ENCODE measurements around the gene PPIG. TPM values are rescaled to one million over a fixed set of nuclear protein-coding genes. Genes with fewer than 3 reads are reported as not detected.
A peak's percentile ranks its signal among the peaks of the same experiment; 100 is the strongest.
"Not testable (repeated sequence)": the region's sequence is repeated elsewhere in the genome, so short reads cannot be mapped to it uniquely, and the experiment has no call there.

Gene PPIG
- total RNA-seq, 3 donors from 2014 or later (not counting 1 experiment from before 2014, with no cell fraction given) = 42.2 to 58.3 (median 56.1) TPM

DNA sequence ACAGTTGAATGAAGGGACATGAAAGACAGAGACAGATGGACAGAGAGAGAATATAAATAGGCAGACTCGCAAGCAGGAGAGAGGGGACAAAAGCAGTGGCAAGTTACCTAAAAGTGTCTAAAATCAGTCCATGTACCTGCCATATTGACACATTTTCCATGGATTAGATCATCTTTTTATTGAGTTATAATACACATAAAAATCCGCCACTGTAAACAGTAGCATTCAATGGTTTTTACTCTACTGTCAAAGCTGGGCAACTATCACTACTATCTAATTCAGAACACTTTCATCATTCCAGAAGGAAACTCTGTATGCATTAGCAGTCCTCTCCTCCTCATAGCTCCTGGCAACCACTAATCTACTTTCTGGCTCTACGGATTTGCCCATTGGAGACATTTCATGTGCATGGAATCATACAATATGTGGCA lies 100.0 kb downstream of the PPIG start:
- Mint-ChIP-seq H3K9me3 (no peaks in the 10 kb centered on the region), H3K4me3 (no peak overlapping the region), H3K36me3 (no peaks in the 10 kb centered on the region), H3K27me3 (ENCODE audit: low read depth in 2 of 2) (peaks cover 8 to 13% of the 10 kb centered on the region in 2 donors), H3K27ac (peak overlapping the region in 1 of 2 donors; percentile 76), H3K4me1 (peaks cover 13 to 25% of the 10 kb centered on the region in 2 donors)
- TF ChIP-seq, protein P1, sequence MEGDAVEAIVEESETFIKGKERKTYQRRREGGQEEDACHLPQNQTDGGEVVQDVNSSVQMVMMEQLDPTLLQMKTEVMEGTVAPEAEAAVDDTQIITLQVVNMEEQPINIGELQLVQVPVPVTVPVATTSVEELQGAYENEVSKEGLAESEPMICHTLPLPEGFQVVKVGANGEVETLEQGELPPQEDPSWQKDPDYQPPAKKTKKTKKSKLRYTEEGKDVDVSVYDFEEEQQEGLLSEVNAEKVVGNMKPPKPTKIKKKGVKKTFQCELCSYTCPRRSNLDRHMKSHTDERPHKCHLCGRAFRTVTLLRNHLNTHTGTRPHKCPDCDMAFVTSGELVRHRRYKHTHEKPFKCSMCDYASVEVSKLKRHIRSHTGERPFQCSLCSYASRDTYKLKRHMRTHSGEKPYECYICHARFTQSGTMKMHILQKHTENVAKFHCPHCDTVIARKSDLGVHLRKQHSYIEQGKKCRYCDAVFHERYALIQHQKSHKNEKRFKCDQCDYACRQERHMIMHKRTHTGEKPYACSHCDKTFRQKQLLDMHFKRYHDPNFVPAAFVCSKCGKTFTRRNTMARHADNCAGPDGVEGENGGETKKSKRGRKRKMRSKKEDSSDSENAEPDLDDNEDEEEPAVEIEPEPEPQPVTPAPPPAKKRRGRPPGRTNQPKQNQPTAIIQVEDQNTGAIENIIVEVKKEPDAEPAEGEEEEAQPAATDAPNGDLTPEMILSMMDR (IDR thresholded peaks at IDR 0.05) = no peak
- Histone ChIP-seq H3K27ac (ENCODE audit: low read length) (peak overlapping the region; percentile 77), H3K4me3 (ENCODE audit: low read length) (no peak overlapping the region), H3K4me1 (ENCODE audit: control insufficient read depth, insufficient read depth, low read length) (peaks cover 12% of the 10 kb centered on the region), H3K9me3 (ENCODE audit: control insufficient read depth, insufficient read depth, low read length) (no peaks in the 10 kb centered on the region), H3K36me3 (ENCODE audit: control insufficient read depth, insufficient read depth, low read length) (no peaks in the 10 kb centered on the region), H3K27me3 (ENCODE audit: control insufficient read depth, insufficient read depth, low read length) (no peaks in the 10 kb centered on the region)
- 95% methylated on average over 3 of the region's 3 CpGs for WGBS (ENCODE audit: insufficient coverage)
- no peak for DNase-seq
- no peak for ATAC-seq
- intact Hi-C loops (cut with micrococcal nuclease) = no loop called here

DNA sequence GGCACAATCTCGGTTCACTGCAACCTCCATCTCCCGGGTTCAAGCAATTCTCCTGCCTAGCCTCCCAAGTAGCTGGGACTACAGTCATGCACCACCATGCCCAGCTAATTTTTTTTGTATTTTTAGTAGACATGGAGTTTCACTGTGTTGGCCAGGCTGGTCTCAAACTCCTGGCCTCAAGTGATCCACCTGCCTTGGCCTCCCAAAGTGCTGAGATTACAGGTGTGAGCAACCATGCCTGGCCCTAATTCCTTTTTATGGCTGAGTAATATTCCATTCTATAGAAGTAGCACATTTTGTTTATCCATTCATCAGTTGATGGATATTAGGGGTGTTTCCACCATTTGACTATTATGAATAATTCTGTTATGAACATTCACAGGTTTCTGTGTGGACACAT lies 100.6 kb downstream of the PPIG start:
- H3K4me3 Mint-ChIP-seq; ATAC-seq; H3K27ac Mint-ChIP-seq; intact Hi-C loops (cut with micrococcal nuclease); H3K9me3 Mint-ChIP-seq; H3K9me3 ChIP-seq (ENCODE audit: control insufficient read depth, insufficient read depth, low read length); H3K4me3 ChIP-seq (ENCODE audit: low read length); H3K36me3 ChIP-seq (ENCODE audit: control insufficient read depth, insufficient read depth, low read length); H3K36me3 Mint-ChIP-seq; H3K27me3 ChIP-seq (ENCODE audit: control insufficient read depth, insufficient read depth, low read length); DNase-seq; H3K27ac ChIP-seq (ENCODE audit: low read length): not testable (repeated sequence)
- WGBS (ENCODE audit: insufficient coverage) = 100% methylated on average over 1 of the region's 2 CpGs
- H3K4me1 ChIP-seq (ENCODE audit: control insufficient read depth, insufficient read depth, low read length) = peaks cover 12% of the 10 kb centered on the region
- Mint-ChIP-seq H3K27me3 (ENCODE audit: low read depth in 2 of 2) (peaks cover 8 to 13% of the 10 kb centered on the region in 2 donors), H3K4me1 (peaks cover 13 to 25% of the 10 kb centered on the region in 2 donors)

DNA sequence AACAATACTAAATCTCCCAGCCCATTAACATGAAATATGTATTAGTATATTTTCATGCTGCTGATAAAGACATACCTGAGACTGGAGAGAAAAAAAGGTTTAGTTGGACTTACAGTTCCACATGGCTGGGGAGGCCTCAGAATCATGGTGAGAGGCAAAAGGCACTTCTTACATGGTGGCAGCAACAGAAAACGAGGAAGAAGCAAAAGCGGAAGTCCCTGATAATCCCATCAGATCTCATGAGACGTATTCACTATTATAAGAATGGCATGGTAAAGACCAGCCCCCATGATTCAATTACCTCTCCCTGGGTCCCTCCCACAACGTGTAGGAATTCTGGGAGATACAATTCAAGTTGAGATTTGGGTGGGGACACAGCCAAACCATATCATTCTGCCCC lies 102.7 kb downstream of the PPIG start:
- H3K4me1 ChIP-seq (ENCODE audit: control insufficient read depth, insufficient read depth, low read length) = peaks cover 12% of the 10 kb centered on the region
- H3K4me3 ChIP-seq (ENCODE audit: low read length); ATAC-seq; H3K36me3 ChIP-seq (ENCODE audit: control insufficient read depth, insufficient read depth, low read length); H3K9me3 ChIP-seq (ENCODE audit: control insufficient read depth, insufficient read depth, low read length); intact Hi-C loops (cut with micrococcal nuclease); H3K27ac ChIP-seq (ENCODE audit: low read length); DNase-seq; H3K9me3 Mint-ChIP-seq; H3K27me3 ChIP-seq (ENCODE audit: control insufficient read depth, insufficient read depth, low read length); H3K4me3 Mint-ChIP-seq; H3K27ac Mint-ChIP-seq: not testable (repeated sequence)
- 97% methylated on average over 3 of the region's 4 CpGs for WGBS (ENCODE audit: insufficient coverage)
- Mint-ChIP-seq H3K27me3 (ENCODE audit: low read depth in 2 of 2) (peaks cover 17 to 20% of the 10 kb centered on the region in 2 donors), H3K36me3 (peaks cover 13% of the 10 kb centered on the region), H3K4me1 (peaks cover 13 to 25% of the 10 kb centered on the region in 2 donors)

DNA sequence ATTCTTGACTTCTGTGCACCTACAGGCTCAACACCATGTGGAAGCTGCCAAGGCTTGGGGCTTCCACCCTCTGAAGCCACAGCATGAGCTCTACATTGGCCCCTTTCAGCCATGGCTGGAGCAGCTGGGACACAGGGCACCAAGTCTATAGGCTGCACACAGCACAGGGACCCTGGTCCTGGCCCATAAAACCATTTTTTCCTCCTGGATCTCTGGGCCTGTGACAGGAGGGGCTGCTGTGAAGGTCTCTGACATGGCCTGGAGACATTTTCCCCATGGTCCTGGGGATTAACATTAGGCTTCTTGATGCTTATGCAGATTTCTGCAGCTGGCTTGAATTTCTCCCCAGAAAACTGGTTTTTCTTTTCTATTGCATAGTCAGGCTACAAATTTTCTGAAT lies 103.8 kb downstream of the PPIG start:
- H3K4me3 ChIP-seq (ENCODE audit: low read length); intact Hi-C loops (cut with micrococcal nuclease): not testable (repeated sequence)
- peaks cover 14% of the 10 kb centered on the region for H3K36me3 Mint-ChIP-seq

DNA sequence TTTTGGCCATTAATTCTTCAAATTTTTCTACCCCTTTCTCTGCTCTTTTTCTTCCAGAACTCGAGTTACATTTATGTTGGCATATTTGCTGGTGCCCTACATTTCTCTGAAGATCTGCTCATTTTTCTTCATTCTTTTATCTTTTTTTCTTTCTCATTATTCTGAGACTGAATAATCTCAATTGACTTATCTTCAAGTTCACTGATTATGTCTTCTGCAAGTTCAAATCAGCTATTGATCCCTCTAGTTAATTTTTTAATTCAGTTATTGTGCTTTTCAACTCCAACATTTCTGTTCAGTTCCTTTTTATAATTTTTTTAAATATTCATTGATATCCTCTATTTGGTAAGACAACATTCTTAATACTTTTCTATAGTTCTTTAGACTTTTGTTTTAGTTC lies 106.8 kb downstream of the PPIG start:
- WGBS (ENCODE audit: insufficient coverage) = 79% methylated on average over 1 of the region's 1 CpG
- Histone ChIP-seq H3K4me3 (ENCODE audit: low read length) (no peak overlapping the region), H3K36me3 (ENCODE audit: control insufficient read depth, insufficient read depth, low read length) (no peaks in the 10 kb centered on the region), H3K9me3 (ENCODE audit: control insufficient read depth, insufficient read depth, low read length) (no peaks in the 10 kb centered on the region), H3K27ac (ENCODE audit: low read length) (no peak overlapping the region), H3K4me1 (ENCODE audit: control insufficient read depth, insufficient read depth, low read length) (peaks cover 11% of the 10 kb centered on the region), H3K27me3 (ENCODE audit: control insufficient read depth, insufficient read depth, low read length) (peaks cover 3% of the 10 kb centered on the region)
- Mint-ChIP-seq H3K27me3 (ENCODE audit: low read depth in 2 of 2) (peaks cover 23 to 29% of the 10 kb centered on the region in 2 donors), H3K9me3 (peaks cover 3 to 9% of the 10 kb centered on the region in 2 donors), H3K36me3 (peaks cover 14% of the 10 kb centered on the region), H3K4me1 (peaks cover 17 to 19% of the 10 kb centered on the region in 2 donors), H3K4me3 (no peak overlapping the region), H3K27ac (peak overlapping the region in 1 of 2 donors; percentile 97)
- DNase-seq (no peak), ATAC-seq (no peak)
- TF ChIP-seq, protein P1 (IDR thresholded peaks at IDR 0.05) = no peak
- intact Hi-C loops (cut with micrococcal nuclease) = loop anchor here (5.0 to 10.0 kb wide), 3 partner anchors 41 to 134 kb away; partner anchors contain the start of genes KLHL23, METTL5, SSB and UBR3

More for the DNA sequence above, 103.8 kb downstream of the PPIG start:
- not testable (repeated sequence) for H3K9me3 ChIP-seq (ENCODE audit: control insufficient read depth, insufficient read depth, low read length); H3K4me3 Mint-ChIP-seq; H3K4me1 ChIP-seq (ENCODE audit: control insufficient read depth, insufficient read depth, low read length); ATAC-seq; DNase-seq; H3K9me3 Mint-ChIP-seq; H3K36me3 ChIP-seq (ENCODE audit: control insufficient read depth, insufficient read depth, low read length); H3K27ac ChIP-seq (ENCODE audit: low read length); H3K27ac Mint-ChIP-seq; H3K27me3 ChIP-seq (ENCODE audit: control insufficient read depth, insufficient read depth, low read length)
- H3K27me3 Mint-ChIP-seq (ENCODE audit: low read depth in 2 of 2) = peaks cover 23 to 29% of the 10 kb centered on the region in 2 donors
- H3K4me1 Mint-ChIP-seq = peaks cover 11 to 16% of the 10 kb centered on the region in 2 donors

Other genes starting within 250 kb of the PPIG start
- gene LRP2, start 221.8 kb upstream of the PPIG start, total RNA-seq = not detected
- 1 to 10 TPM; 1.5 to 2.2 (median 1.7) TPM for gene BBS5, start 104.9 kb upstream of the PPIG start, total RNA-seq
- gene KLHL41, start 74.6 kb upstream of the PPIG start, total RNA-seq = not detected
- gene FASTKD1, start 10.5 kb upstream of the PPIG start, total RNA-seq = 10 to 100 TPM; 10.9 to 14.1 (median 12.5) TPM
- 1 to 10 TPM in 2 of 3 donors, under 1 TPM in 1; 0.27 to 8.4 (median 1.5) TPM for gene CFAP210, start 110.1 kb downstream of the PPIG start, total RNA-seq
- 1 to 10 TPM; 3.6 to 9.5 (median 5.8) TPM for gene PHOSPHO2, start 110.1 kb downstream of the PPIG start, total RNA-seq
- gene KLHL23, start 149.5 kb downstream of the PPIG start, total RNA-seq = 1 to 10 TPM; 2.5 to 4.2 (median 3.0) TPM
- 100 to 1,000 TPM in 2 of 3 donors, 10 to 100 TPM in 1; 95.5 to 125 (median 102) TPM for gene SSB, start 214.5 kb downstream of the PPIG start, total RNA-seq
- 10 to 100 TPM; 14.7 to 28.2 (median 21.3) TPM for gene METTL5, start 240.6 kb downstream of the PPIG start, total RNA-seq
- 10 to 100 TPM; 40.8 to 54.5 (median 41.0) TPM for gene UBR3, start 243.1 kb downstream of the PPIG start, total RNA-seq